Pulmonary artery endothelial cell (primary cell): Measurements from ENCODE around the gene NUDT8. TPM values are rescaled to one million over a fixed set of nuclear protein-coding genes. Genes with fewer than 3 reads are reported as not detected.
A peak's percentile ranks its signal among the peaks of the same experiment; 100 is the strongest.
"Not testable (repeated sequence)": the region's sequence is repeated elsewhere in the genome, so short reads cannot be mapped to it uniquely, and the experiment has no call there.

Source experiments
- DNase-seq: peaks from one replicate; pipeline ENCODE4 v3.0.0-alpha.2; 2011; ENCODE audit warnings: low read depth, low spot score
- total RNA-seq: library from RNA; depleted of rRNA; stranded (reverse); fragments of >200 nt; gene quantifications from 2 replicates; pipeline ENCODE4 v1.2.3, GENCODE V29; 2014

Gene NUDT8
- total RNA-seq, 1 donor from 2014 or later, result 16.3 TPM

- DNase-seq, result no peak
These were observed 36.2 kb downstream of the NUDT8 start for GRCh38 chr11:67593565-67593905.

GRCh38 chr11:67592880-67593564 lies 36.7 kb downstream of the NUDT8 start:
- no peak for DNase-seq

- not testable (repeated sequence) for DNase-seq
These were observed 40.8 kb downstream of the NUDT8 start for GRCh38 chr11:67588899-67589415.

- DNase-seq, result no peak
These were observed 41.6 kb downstream of the NUDT8 start for GRCh38 chr11:67588136-67588503.

- no peak for DNase-seq
These were observed 43.0 kb downstream of the NUDT8 start for GRCh38 chr11:67586568-67587250.

- DNase-seq, result no peak
These were observed 43.8 kb downstream of the NUDT8 start for GRCh38 chr11:67585911-67586310.

GRCh38 chr11:67584881-67585873 lies 44.6 kb downstream of the NUDT8 start:
- no peak for DNase-seq

- no peak for DNase-seq
These were observed 45.4 kb downstream of the NUDT8 start for GRCh38 chr11:67584205-67584880.

- DNase-seq, result peak; percentile 58
These were observed 46.2 kb downstream of the NUDT8 start, which contains the start of gene GSTP1 for GRCh38 chr11:67583247-67584204. Gene GSTP1 (plus strand): TSS chr11:67583812. CDS start chr11:67583844, 32 bp downstream.

GRCh38 chr11:67582011-67582410 lies 47.7 kb downstream of the NUDT8 start:
- no peak for DNase-seq

- no peak for DNase-seq
These were observed 48.3 kb downstream of the NUDT8 start for GRCh38 chr11:67581469-67581868.

- no peak for DNase-seq
These were observed 51.8 kb downstream of the NUDT8 start for GRCh38 chr11:67577951-67578350.

Other genes with a start within 250 kb of the NUDT8 start
- gene RAD9A, start 238.0 kb downstream of the NUDT8 start, total RNA-seq, result 5.0 and 5.3 TPM in 2 replicates
- 239 and 250 TPM in 2 replicates for gene PPP1CA, start 228.1 kb downstream of the NUDT8 start, total RNA-seq
- not detected in 2 replicates for gene TBC1D10C, start 225.9 kb downstream of the NUDT8 start, total RNA-seq
- gene CARNS1, start 214.3 kb downstream of the NUDT8 start, total RNA-seq, result 0.07 TPM in 1 of 2 replicates, not detected in the other
- 46.2 and 54.3 TPM in 2 replicates for gene RPS6KB2, start 201.4 kb downstream of the NUDT8 start, total RNA-seq
- gene PTPRCAP, start 192.3 kb downstream of the NUDT8 start, total RNA-seq, result 0.14 and 0.40 TPM in 2 replicates
- 154 and 169 TPM in 2 replicates for gene CORO1B, start 186.5 kb downstream of the NUDT8 start, total RNA-seq
- gene GPR152, start 177.2 kb downstream of the NUDT8 start, total RNA-seq, result not detected in 2 replicates
- 0.04 and 0.33 TPM in 2 replicates for gene CABP4, start 174.6 kb downstream of the NUDT8 start, total RNA-seq
- gene TMEM134, start 160.7 kb downstream of the NUDT8 start, total RNA-seq, result 14.4 and 15.7 TPM in 2 replicates
- 77.2 and 91.2 TPM in 2 replicates for gene AIP, start 146.9 kb downstream of the NUDT8 start, total RNA-seq
- gene PITPNM1, start 124.6 kb downstream of the NUDT8 start, total RNA-seq, result 15.5 and 16.4 TPM in 2 replicates
- 14.8 and 23.0 TPM in 2 replicates for gene CDK2AP2, start 121.8 kb downstream of the NUDT8 start, total RNA-seq
- gene CABP2, start 106.5 kb downstream of the NUDT8 start, total RNA-seq, result not detected in 2 replicates
- 708 and 1,026 TPM in 2 replicates for gene GSTP1, start 46.1 kb downstream of the NUDT8 start, total RNA-seq
- gene NDUFV1, start 23.0 kb downstream of the NUDT8 start, total RNA-seq, result 176 and 193 TPM in 2 replicates
- not detected in 2 replicates for gene TBX10, start 9.8 kb upstream of the NUDT8 start, total RNA-seq
- not detected in 2 replicates for gene ACY3, start 20.8 kb upstream of the NUDT8 start, total RNA-seq
- not detected in 2 replicates for gene ALDH3B2, start 44.7 kb upstream of the NUDT8 start, total RNA-seq